Stimulated activated naive CD4-positive, alpha-beta T cell treated with Interleukin-2 at 50 U/mL for 16 hours (primary cell): Measurements from ENCODE around the gene OCLN.
"Not testable (repeated sequence)": the region's sequence is repeated elsewhere in the genome, so short reads cannot be mapped to it uniquely, and the experiment has no call there.

ENCODE experiments used
- DNase-seq: peaks from one replicate; lab custom pipeline; 2025; lab: John Stamatoyannopoulos, UW

The OCLN gene

DNA sequence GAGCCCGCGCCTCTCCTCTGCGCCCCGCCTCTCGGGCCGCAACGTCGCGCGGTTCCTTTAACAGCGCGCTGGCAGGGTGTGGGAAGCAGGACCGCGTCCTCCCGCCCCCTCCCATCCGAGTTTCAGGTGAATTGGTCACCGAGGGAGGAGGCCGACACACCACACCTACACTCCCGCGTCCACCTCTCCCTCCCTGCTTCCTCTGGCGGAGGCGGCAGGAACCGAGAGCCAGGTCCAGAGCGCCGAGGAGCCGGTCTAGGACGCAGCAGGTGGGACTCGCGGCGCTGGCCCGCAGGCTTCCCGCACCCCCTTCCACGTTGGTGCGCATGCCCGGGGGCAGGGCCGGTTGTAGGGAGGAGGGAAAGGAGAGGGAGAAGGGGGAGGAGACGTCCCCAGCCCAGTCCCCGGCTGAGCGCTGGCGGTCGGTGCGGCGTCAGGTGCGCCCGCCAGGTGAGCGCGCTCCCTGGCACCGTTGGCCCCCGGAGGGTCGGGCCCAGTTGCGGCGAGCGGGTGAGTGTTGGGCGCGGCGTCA lies at the start of gene OCLN:
TSS of gene OCLN (plus strand) at position 400 of the 532 bp plus-strand sequence. CDS start 11,455 bp downstream, outside the sequence.
- DNase-seq: no peak

- DNase-seq: no peak
These were observed 48.3 kb upstream of the OCLN start for GRCh38 chr5:69444127-69444754.

GRCh38 chr5:69449511-69449910 lies 43.1 kb upstream of the OCLN start:
- DNase-seq: no peak

- no peak for DNase-seq
These were observed 42.5 kb upstream of the OCLN start for GRCh38 chr5:69450116-69450515.

DNA sequence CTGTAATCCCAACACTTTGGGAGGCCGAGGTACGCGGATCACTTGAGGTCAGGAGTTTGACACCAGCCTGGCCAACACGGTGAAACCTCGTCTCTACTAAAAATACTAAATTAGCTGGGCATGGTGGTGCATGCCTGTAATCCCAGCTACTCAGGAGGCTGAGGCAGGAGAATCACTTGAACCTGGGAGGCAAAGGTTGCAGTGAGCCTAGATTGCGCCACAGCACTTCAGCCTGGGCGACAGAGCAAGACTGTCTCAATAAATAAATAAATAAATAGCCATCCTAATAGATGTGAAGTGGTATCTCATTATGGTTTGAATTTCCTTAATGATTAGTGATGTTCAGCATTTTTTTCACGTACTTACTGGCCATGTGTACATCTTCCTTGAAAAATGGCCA lies 42.1 kb upstream of the OCLN start:
- not testable (repeated sequence) for DNase-seq

- DNase-seq: no peak
These were observed 40.5 kb upstream of the OCLN start for GRCh38 chr5:69451941-69452647.

DNA sequence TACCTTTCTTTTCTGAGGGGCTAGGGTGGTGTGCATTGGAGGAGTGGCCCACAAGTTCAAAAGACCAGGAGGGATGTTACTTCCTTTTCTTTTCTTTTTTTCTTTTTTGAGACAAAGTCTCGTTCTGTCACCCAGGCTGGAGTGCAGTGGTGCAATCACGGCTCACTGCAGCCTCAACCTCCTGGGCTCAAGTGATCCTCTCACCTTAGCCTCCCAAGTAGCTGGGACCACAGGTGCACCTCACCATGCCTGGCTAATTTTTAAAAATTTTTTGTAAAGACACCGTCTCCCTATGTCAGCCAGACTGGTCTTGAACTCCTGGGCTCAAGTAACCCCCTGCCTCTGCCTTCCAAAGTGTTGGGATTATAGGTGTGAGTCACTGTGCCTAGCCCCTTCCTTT lies 39.1 kb upstream of the OCLN start:
- DNase-seq: not testable (repeated sequence)

DNA sequence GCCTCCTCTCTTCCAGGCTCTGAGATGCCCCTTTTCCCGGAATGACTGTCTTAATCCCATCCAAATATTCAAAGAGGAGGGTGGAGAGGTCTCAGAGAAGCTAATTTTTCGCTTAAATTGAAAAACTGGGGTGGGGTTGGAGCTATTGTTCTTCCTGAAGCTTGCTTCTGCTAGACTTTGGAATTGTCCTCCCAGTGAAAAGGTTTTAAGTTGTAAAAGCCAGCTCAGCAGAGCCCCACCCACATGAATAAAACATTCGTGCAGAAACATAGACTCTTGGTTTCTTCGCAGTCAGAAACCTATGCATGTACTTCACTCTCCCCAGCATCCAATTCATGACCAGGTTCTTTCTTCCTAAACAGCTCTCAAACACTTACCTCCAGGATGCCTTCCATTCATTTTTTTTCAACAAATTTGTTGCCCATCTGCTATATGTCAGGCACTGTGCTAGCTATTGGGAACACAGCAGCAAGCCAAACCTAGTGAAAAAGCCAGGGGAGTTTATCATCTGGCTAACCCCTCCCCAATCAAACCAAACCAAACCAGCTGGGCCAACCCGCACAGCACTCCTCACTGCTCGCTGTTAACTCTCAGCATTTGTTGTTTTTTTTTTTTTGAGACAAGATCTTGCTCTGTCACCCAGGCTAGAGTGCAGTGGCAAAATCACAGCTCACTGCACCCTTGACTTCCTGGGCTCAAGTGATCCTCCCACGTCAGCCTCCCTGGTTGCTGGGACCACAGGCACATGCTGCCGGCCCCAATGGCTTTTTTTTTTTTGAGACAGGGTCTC lies 37.9 kb upstream of the OCLN start:
- DNase-seq: no peak

DNA sequence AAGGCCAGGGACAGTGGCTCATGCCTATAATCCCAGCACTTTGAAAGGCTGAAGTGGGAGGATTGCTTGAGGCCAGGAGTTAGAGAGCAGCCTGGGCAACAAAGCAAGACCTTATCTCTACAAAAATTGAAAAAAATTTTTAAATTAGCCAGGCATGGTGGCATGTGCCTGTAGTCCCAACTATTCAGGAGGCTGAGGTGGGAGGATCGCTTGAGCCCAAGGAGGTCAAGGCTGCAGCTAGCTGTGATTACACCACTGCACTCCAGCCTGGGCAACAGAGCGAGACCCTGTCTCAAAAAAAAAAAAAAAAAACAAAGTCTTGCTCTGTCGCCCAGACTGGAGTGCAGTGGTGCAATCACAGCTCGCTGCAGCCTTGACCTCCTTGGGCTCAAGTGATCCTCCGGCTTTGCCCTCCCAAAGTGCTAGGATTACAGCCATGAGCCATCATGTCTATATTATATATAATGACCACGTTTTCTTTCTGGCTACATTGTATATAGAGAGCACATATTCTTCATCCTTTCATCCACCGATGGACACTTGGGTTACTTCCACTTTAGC lies 37.1 kb upstream of the OCLN start:
- not testable (repeated sequence) for DNase-seq

- no peak for DNase-seq
These were observed 30.4 kb upstream of the OCLN start for GRCh38 chr5:69462170-69462569.

DNA sequence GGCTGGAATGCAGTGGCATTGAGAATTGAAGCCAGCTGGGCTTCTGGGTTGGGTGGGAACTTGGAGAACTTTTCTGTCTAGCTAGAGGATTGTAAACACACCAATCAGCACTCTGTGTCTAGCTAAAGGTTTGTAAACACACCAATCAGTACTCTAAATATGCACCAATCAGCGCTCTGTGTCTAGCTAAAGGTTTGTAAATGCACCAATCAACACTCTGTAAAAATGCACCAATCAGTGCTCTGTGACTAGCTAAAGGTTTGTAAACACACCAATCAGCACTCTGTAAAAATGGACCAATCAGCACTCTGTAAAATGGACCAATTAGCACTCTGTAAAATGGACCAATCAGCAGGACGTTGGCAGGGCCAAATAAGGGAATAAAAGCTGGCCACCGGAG lies 26.2 kb upstream of the OCLN start:
- DNase-seq: not testable (repeated sequence)

- no peak for DNase-seq
These were observed 25.0 kb upstream of the OCLN start for GRCh38 chr5:69467442-69468225.

- no peak for DNase-seq
These were observed 24.0 kb upstream of the OCLN start for GRCh38 chr5:69468631-69469030.

- not testable (repeated sequence) for DNase-seq
These were observed 21.1 kb upstream of the OCLN start for GRCh38 chr5:69471516-69471915.

- not testable (repeated sequence) for DNase-seq
These were observed 20.0 kb upstream of the OCLN start for GRCh38 chr5:69472535-69473143.

- no peak for DNase-seq
These were observed 15.4 kb upstream of the OCLN start for GRCh38 chr5:69477170-69477569.

GRCh38 chr5:69478296-69478695 lies 14.3 kb upstream of the OCLN start:
- not testable (repeated sequence) for DNase-seq

DNA sequence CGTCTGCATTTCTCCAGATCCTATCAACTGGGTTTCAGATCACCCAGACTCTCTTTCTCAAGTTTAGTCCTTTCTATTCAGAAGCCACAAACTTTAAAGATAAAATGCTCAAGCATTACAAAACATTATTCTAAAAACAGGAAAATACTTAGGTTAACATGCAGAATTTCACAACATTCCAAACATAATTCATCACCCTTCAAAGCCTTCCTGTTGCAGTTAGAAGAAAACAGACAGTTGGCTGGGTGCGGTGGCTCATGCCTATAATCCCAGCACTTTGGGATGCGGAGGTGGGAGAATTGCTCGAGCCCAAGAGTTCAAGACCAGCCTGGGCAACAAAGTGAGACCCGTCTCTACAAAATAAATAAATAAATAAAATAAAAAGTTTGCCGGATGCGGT lies 7.7 kb upstream of the OCLN start:
- no peak for DNase-seq

GRCh38 chr5:69485471-69485870 lies 7.1 kb upstream of the OCLN start:
- no peak for DNase-seq

DNA sequence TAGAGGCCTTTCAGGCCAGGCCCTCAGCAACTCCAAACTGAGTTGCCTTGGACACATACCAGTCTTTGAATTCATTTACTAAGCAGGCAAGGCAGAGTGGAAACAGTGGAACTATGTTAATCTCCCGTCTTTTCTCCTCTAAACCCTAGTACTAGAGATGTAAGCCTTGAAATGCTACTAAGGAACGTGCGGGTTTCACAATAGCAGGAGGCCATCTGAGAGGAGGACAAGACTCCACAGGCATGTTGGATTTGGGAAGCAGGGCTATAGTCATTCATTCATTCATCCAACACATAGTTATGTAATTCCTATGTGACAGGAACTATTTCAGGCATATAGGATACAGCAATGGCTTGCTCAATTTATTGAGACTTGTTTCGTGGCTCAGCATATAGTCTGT lies 3.3 kb upstream of the OCLN start:
- DNase-seq: no peak

GRCh38 chr5:69491027-69491426 lies 1.6 kb upstream of the OCLN start:
- DNase-seq: no peak
